ENCODE results near the gene KCTD7. TPM values are rescaled to one million over a fixed set of nuclear protein-coding genes. Genes with fewer than 3 reads are reported as not detected.
"Not testable (repeated sequence)": the region's sequence is repeated elsewhere in the genome, so short reads cannot be mapped to it uniquely, and the experiment has no call there.

Gene KCTD7
- polyA plus RNA-seq, 3 donors, result 23.1 to 28.8 (median 23.5) TPM

GRCh38 chr7:66672432-66673123 lies 43.9 kb downstream of the KCTD7 start:
- not testable (repeated sequence) for DNase-seq

- DNase-seq, result not testable (repeated sequence)
These were observed 44.5 kb downstream of the KCTD7 start for GRCh38 chr7:66673124-66673640.

- DNase-seq, result no peak
These were observed 51.1 kb downstream of the KCTD7 start for GRCh38 chr7:66679633-66680244.

GRCh38 chr7:66681491-66682349 lies 53.0 kb downstream of the KCTD7 start:
- peak; percentile 96 for DNase-seq

GRCh38 chr7:66682350-66683093 lies 53.8 kb downstream of the KCTD7 start:
- DNase-seq, result peak; percentile 22

- DNase-seq, result not testable (repeated sequence)
These were observed 54.6 kb downstream of the KCTD7 start for GRCh38 chr7:66683094-66683769.

GRCh38 chr7:66683770-66684123 lies 55.1 kb downstream of the KCTD7 start:
- no peak for DNase-seq

- DNase-seq, result not testable (repeated sequence)
These were observed 57.0 kb downstream of the KCTD7 start for GRCh38 chr7:66685663-66686062.

GRCh38 chr7:66687186-66687585 lies 58.5 kb downstream of the KCTD7 start:
- no peak for DNase-seq

- DNase-seq, result not testable (repeated sequence)
These were observed 59.0 kb downstream of the KCTD7 start for GRCh38 chr7:66687672-66688071.

GRCh38 chr7:66689081-66689480 lies 60.4 kb downstream of the KCTD7 start:
- DNase-seq, result no peak

GRCh38 chr7:66693331-66693730 lies 64.7 kb downstream of the KCTD7 start:
- DNase-seq, result no peak

Other genes starting within 250 kb of the KCTD7 start
- gene RABGEF1, start 111.9 kb downstream of the KCTD7 start, polyA plus RNA-seq (ENCODE audit: insufficient read length in 3 of 3), result 10 to 100 TPM; 27.2 to 36.7 (median 35.3) TPM

All from renal pelvis (tissue), 4 donors.